Neuronal stem cell (in vitro differentiated cells): Measurements from ENCODE around the gene CETP.

Experiments used
- DNase-seq: peaks from one replicate; pipeline ENCODE4 v3.0.0-alpha.2; 2013; ENCODE audit warnings: low spot score
- H2AFZ ChIP-seq: one replicate; pipeline ENCODE4 v1.6.1; 2013; ENCODE audit warnings: mild to moderate bottlenecking, low read length, inconsistent platforms
- H2AK5ac ChIP-seq: 2 replicates; pipeline ENCODE4 v1.6.1; 2013; ENCODE audit warnings: low read depth, mild to moderate bottlenecking, inconsistent platforms, low read length, moderate library complexity, mixed read lengths
- H2BK120ac ChIP-seq: 2 replicates; pipeline ENCODE4 v1.6.1; 2013; ENCODE audit warnings: low read depth, mild to moderate bottlenecking, inconsistent platforms, low read length, moderate library complexity, mixed read lengths
- H2BK12ac ChIP-seq: one replicate; pipeline ENCODE4 v1.6.1; 2013; ENCODE audit warnings: low read length, inconsistent platforms
- H2BK15ac ChIP-seq: 2 replicates; pipeline ENCODE4 v1.6.1; 2013; ENCODE audit warnings: mild to moderate bottlenecking, low read length, inconsistent platforms, mixed read lengths
- H2BK5ac ChIP-seq: one replicate; pipeline ENCODE4 v1.6.1; 2013; ENCODE audit warnings: inconsistent platforms, mild to moderate bottlenecking, low read length, moderate library complexity
- H3K14ac ChIP-seq: one replicate; pipeline ENCODE4 v1.6.1; 2013; ENCODE audit warnings: low read length, inconsistent platforms
- H3K18ac ChIP-seq: 2 replicates; pipeline ENCODE4 v1.6.1; 2013; ENCODE audit warnings: low read length, inconsistent platforms
- H3K23ac ChIP-seq: 2 replicates; pipeline ENCODE4 v1.6.1; 2013; ENCODE audit warnings: low read depth, mild to moderate bottlenecking, mixed read lengths, low read length, inconsistent platforms; ENCODE audit not compliant: poor library complexity
- H3K27ac ChIP-seq: replicated peaks from 3 replicates; pipeline ENCODE4 v1.5.1; 2013; ENCODE audit warnings: low read length, inconsistent platforms
- H3K27me3 ChIP-seq, 3 experiments: 2 replicates each; pipeline ENCODE4 v1.6.1; 2013; ENCODE audit warnings: low read length in 3 of 3, mild to moderate bottlenecking in 2 of 3, inconsistent platforms in 1 of 3, low read depth in 1 of 3, mixed read lengths in 1 of 3, moderate library complexity in 1 of 3; ENCODE audit not compliant: control insufficient read depth in 3 of 3, insufficient read depth in 3 of 3
- H3K36me3 ChIP-seq, 2 donors: replicated peaks in 1 of 2; 2 replicates each; pipeline ENCODE4 v1.6.1; 2013; ENCODE audit warnings: low read length in 2 of 2; ENCODE audit not compliant: control insufficient read depth in 2 of 2, insufficient read depth in 2 of 2
- H3K4ac ChIP-seq: 2 replicates; pipeline ENCODE4 v1.6.1; 2013; ENCODE audit warnings: inconsistent platforms, mild to moderate bottlenecking, low read length, moderate library complexity
- H3K4me1 ChIP-seq, 2 donors: 1 replicate in 1 of 2; 2 replicates in 1 of 2; pipeline ENCODE4 v1.6.1; 2013; ENCODE audit warnings: low read length in 2 of 2, low read depth in 1 of 2; ENCODE audit not compliant: control insufficient read depth in 2 of 2, insufficient read depth in 1 of 2
- H3K4me2 ChIP-seq: one replicate; pipeline ENCODE4 v1.6.1; 2013; ENCODE audit warnings: mild to moderate bottlenecking, low read length, inconsistent platforms; ENCODE audit not compliant: insufficient read depth, poor library complexity, severe bottlenecking
- H3K4me3 ChIP-seq, 2 donors: 2 replicates each; pipeline ENCODE4 v1.5.1; 2013; ENCODE audit warnings: low read length in 2 of 2, mild to moderate bottlenecking in 2 of 2, inconsistent platforms in 1 of 2, moderate library complexity in 1 of 2
- H3K79me1 ChIP-seq: one replicate; pipeline ENCODE4 v1.6.1; 2013; ENCODE audit warnings: low read depth, mild to moderate bottlenecking, inconsistent platforms, low read length, moderate library complexity
- H3K9ac ChIP-seq: one replicate; pipeline ENCODE4 v1.6.1; 2013; ENCODE audit warnings: mild to moderate bottlenecking, low read depth, low read length, inconsistent platforms; ENCODE audit not compliant: poor library complexity
- H3K9me3 ChIP-seq, 2 donors: replicated peaks in 1 of 2; 2 replicates each; pipeline versions ENCODE3 to v1.6.1; 2013; ENCODE audit warnings: low read length in 2 of 2, mild to moderate bottlenecking in 2 of 2, inconsistent platforms in 1 of 2, low read depth in 1 of 2, mixed read lengths in 1 of 2, moderate library complexity in 1 of 2; ENCODE audit not compliant: control insufficient read depth in 2 of 2, insufficient read depth in 1 of 2
- H4K8ac ChIP-seq: one replicate; pipeline ENCODE4 v1.6.1; 2013; ENCODE audit warnings: low read depth, mild to moderate bottlenecking, inconsistent platforms, low read length, moderate library complexity
- H4K91ac ChIP-seq: one replicate; pipeline ENCODE4 v1.6.1; 2013; ENCODE audit warnings: low read length, low read depth, mild to moderate bottlenecking, inconsistent platforms; ENCODE audit not compliant: poor library complexity
- WGBS, 2 donors: extraction: QIAGEN DNeasy Blood & Tissue Kit; methylation state at CpG; one replicate each; pipeline ENCODE4 v1.1.7; 2013; ENCODE audit warnings: missing lambda C conversion rate in 2 of 2, mixed read lengths in 1 of 2; ENCODE audit not compliant: insufficient read length in 2 of 2, insufficient replicate concordance in 1 of 2; ENCODE audit errors: extremely low coverage in 2 of 2; 5-methylcytosine and 5-hydroxymethylcytosine counted together

The CETP gene

DNA sequence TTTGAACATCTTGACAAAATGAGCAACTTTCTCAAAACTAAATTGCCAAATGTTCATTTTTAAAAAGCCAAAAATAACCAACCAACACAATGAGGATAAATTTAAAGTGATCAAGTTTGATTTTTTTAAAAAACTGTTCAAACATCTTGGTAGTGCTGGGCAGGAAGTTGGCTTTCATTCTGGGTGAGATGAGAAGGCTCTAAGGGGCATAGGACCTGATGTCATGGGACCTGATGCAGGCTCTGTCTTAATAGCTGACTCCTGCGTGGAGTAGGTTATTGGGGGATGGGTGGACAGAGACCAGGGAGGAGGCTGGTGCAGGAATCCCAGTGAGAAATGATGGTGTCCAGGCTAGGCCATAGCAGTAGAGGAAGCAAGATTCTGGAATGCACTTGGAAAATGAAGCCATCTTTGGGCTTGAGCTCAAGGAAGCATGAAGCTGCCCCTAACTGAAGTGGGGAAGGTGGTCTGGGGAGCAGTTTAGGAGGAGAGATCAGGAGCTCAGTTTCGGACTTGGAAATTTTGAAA, 48.0 kb downstream of the CETP start:
- H3K9ac ChIP-seq = no peak overlapping the region
- H2BK12ac ChIP-seq = no peak overlapping the region
- H3K4me2 ChIP-seq = no peak overlapping the region
- no peak overlapping the region for H2BK15ac ChIP-seq
- no peak overlapping the region for H3K4me3 ChIP-seq
- WGBS, 2 donors = no CpG with 5 or more reads among the region's 2 CpGs
- H3K14ac ChIP-seq = no peak overlapping the region
- H3K4me1 ChIP-seq = no peaks in the 10 kb centered on the region
- H3K18ac ChIP-seq = no peak overlapping the region
- no peaks in the 10 kb centered on the region for H3K9me3 ChIP-seq
- no peak overlapping the region for H2BK120ac ChIP-seq
- no peak overlapping the region for H3K27ac ChIP-seq
- H2AFZ ChIP-seq = no peak overlapping the region
- H4K8ac ChIP-seq = no peak overlapping the region
- no peak for DNase-seq
- H3K27me3 ChIP-seq = peaks cover 0 to 3% (median 0%) of the 10 kb centered on the region in 3 experiments
- H4K91ac ChIP-seq = no peak overlapping the region
- H2AK5ac ChIP-seq = no peak overlapping the region
- H3K36me3 ChIP-seq = no peaks in the 10 kb centered on the region
- H3K79me1 ChIP-seq = no peaks in the 10 kb centered on the region
- no peak overlapping the region for H3K4ac ChIP-seq
- no peak overlapping the region for H2BK5ac ChIP-seq
- H3K23ac ChIP-seq = no peak overlapping the region

DNA sequence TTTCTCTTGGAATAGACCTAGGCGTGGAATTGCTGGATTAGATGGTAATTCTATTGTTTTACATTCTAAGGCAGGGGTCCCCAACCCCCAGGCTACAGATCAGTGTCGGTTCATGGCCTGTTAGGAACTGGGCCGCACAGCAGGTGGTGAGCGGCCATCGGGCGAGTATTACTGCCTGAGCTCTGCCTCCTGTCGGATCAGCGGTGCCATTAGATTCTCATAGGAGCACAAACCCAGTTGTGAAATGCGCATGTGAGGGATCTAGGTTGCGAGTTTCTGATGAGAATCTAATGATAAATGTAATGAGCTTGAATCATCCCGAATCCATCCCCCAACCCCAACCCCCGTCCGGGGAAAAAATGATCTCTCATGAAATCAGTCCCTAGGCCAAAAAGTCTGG, 50.6 kb downstream of the CETP start:
- no peak for DNase-seq
- H2BK12ac ChIP-seq = no peak overlapping the region
- H3K27ac ChIP-seq = no peak overlapping the region
- no peak overlapping the region for H4K91ac ChIP-seq
- no peaks in the 10 kb centered on the region for H3K4me1 ChIP-seq
- H4K8ac ChIP-seq = no peak overlapping the region
- H3K4ac ChIP-seq = no peak overlapping the region
- H3K9ac ChIP-seq = no peak overlapping the region
- no peak overlapping the region for H2AK5ac ChIP-seq
- no peak overlapping the region for H2BK120ac ChIP-seq
- no peak overlapping the region for H3K4me3 ChIP-seq
- no peak overlapping the region for H3K18ac ChIP-seq
- H3K14ac ChIP-seq = no peak overlapping the region
- no peaks in the 10 kb centered on the region for H3K36me3 ChIP-seq
- no peak overlapping the region for H2AFZ ChIP-seq
- H3K27me3 ChIP-seq = no peaks in the 10 kb centered on the region
- H2BK15ac ChIP-seq = no peak overlapping the region
- H2BK5ac ChIP-seq = no peak overlapping the region
- no peaks in the 10 kb centered on the region for H3K79me1 ChIP-seq
- no peaks in the 10 kb centered on the region for H3K9me3 ChIP-seq
- no peak overlapping the region for H3K4me2 ChIP-seq
- WGBS, 2 donors = no CpG with 5 or more reads among the region's 13 CpGs
- no peak overlapping the region for H3K23ac ChIP-seq

DNA sequence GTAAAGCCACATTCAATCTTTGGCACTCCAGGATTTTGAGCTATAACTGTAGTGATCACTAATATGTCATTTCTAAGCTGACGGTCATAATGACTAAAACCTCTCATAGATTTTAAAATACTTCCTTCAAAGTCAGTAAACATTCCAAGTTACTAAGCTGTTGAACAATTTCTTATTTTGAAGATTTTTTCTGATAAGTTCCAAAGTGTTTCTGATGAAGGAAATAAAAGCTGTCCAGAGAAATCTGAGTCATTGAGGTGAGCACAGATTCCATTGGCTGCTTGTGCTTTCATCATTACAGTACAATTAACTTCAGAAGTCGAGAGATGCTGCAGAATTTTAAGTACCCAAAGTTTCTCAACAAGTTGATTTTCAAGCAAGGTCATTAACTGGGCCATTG, 51.5 kb downstream of the CETP start:
- Histone ChIP-seq H3K23ac (no peak overlapping the region), H2BK5ac (no peak overlapping the region), H3K9me3 (no peaks in the 10 kb centered on the region), H3K27ac (no peak overlapping the region), H2AFZ (no peak overlapping the region), H3K4me3 (no peak overlapping the region), H3K27me3 (no peaks in the 10 kb centered on the region), H3K14ac (no peak overlapping the region), H2BK15ac (no peak overlapping the region), H3K9ac (no peak overlapping the region), H2BK120ac (no peak overlapping the region), H2AK5ac (no peak overlapping the region), H3K4me1 (no peaks in the 10 kb centered on the region), H4K91ac (no peak overlapping the region), H4K8ac (no peak overlapping the region), H3K79me1 (no peaks in the 10 kb centered on the region), H2BK12ac (no peak overlapping the region), H3K4ac (no peak overlapping the region), H3K4me2 (no peak overlapping the region), H3K36me3 (no peaks in the 10 kb centered on the region), H3K18ac (no peak overlapping the region)
- DNase-seq = no peak
- WGBS, 2 donors = no CpG with 5 or more reads among the region's 2 CpGs

DNA sequence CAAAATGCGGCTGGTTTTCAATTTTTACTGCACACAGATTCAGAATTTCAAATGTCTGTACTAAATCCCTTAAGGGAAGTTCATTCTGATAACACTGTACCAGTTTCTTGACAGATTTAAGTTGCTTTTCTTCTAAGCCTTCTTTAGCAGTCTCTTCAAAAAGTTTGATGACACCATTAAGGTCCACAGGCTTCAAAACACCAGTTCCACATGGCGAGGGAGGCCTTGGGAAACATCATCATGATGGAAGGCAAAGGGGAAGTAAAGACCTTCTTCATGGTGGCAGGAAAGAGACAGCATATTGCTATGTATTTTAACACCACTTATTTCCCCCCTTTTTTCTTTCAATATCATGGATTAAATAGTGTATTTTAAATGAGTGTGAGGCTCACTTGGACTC, 52.2 kb downstream of the CETP start:
- no peak overlapping the region for H3K4me2 ChIP-seq
- no peak overlapping the region for H2BK15ac ChIP-seq
- no peak overlapping the region for H2BK12ac ChIP-seq
- no peak overlapping the region for H4K91ac ChIP-seq
- no peak overlapping the region for H3K4me3 ChIP-seq
- no peak overlapping the region for H2BK5ac ChIP-seq
- no peak overlapping the region for H3K18ac ChIP-seq
- H2AFZ ChIP-seq = no peak overlapping the region
- no peaks in the 10 kb centered on the region for H3K79me1 ChIP-seq
- no peaks in the 10 kb centered on the region for H3K27me3 ChIP-seq
- H3K4ac ChIP-seq = no peak overlapping the region
- no peak overlapping the region for H2BK120ac ChIP-seq
- no peaks in the 10 kb centered on the region for H3K9me3 ChIP-seq
- WGBS, 2 donors = no CpG with 5 or more reads among the region's 2 CpGs
- H3K27ac ChIP-seq = no peak overlapping the region
- DNase-seq = no peak
- no peak overlapping the region for H3K14ac ChIP-seq
- no peak overlapping the region for H4K8ac ChIP-seq
- no peak overlapping the region for H3K23ac ChIP-seq
- no peaks in the 10 kb centered on the region for H3K36me3 ChIP-seq
- H3K4me1 ChIP-seq = no peaks in the 10 kb centered on the region
- H2AK5ac ChIP-seq = no peak overlapping the region
- H3K9ac ChIP-seq = no peak overlapping the region
